ENCODE data around the gene ABHD8. TPM values are rescaled to one million over a fixed set of nuclear protein-coding genes. Genes with fewer than 3 reads are reported as not detected.

The ABHD8 gene
- total RNA-seq, 4 donors from 2014 or later: 2.1 to 14.1 (median 5.6) TPM

- DNase-seq: no peak
- no peaks in the 10 kb centered on the region for H3K9me3 ChIP-seq
- no peaks in the 10 kb centered on the region for H3K27me3 ChIP-seq
- H3K27ac ChIP-seq: no peak overlapping the region
- H3K36me3 ChIP-seq: no peaks in the 10 kb centered on the region
- no peak overlapping the region for H3K4me3 ChIP-seq
- H3K4me1 ChIP-seq: no peaks in the 10 kb centered on the region
- TF ChIP-seq CTCF (IDR thresholded peaks at IDR 0.05) (no peak), POLR2A (IDR thresholded peaks at IDR 0.05) (no peak)
Measured at GRCh38 chr19:17262557-17262956, 40.7 kb downstream of the ABHD8 start.

- Histone ChIP-seq H3K4me3 (no peak overlapping the region), H3K27ac (no peak overlapping the region), H3K36me3 (no peaks in the 10 kb centered on the region), H3K27me3 (no peaks in the 10 kb centered on the region), H3K4me1 (no peaks in the 10 kb centered on the region), H3K9me3 (no peaks in the 10 kb centered on the region)
- TF ChIP-seq CTCF (IDR thresholded peaks at IDR 0.05) (peak; percentile 87 to 92 (median 89)), POLR2A (IDR thresholded peaks at IDR 0.05) (no peak)
- peak; percentile 80 to 94 (median 90) for DNase-seq
Measured at GRCh38 chr19:17260842-17261325, 42.3 kb downstream of the ABHD8 start.

- Histone ChIP-seq H3K27ac (no peak overlapping the region), H3K27me3 (no peaks in the 10 kb centered on the region), H3K4me1 (no peaks in the 10 kb centered on the region), H3K36me3 (no peaks in the 10 kb centered on the region), H3K9me3 (no peaks in the 10 kb centered on the region), H3K4me3 (no peak overlapping the region)
- DNase-seq: no peak
- TF ChIP-seq CTCF (IDR thresholded peaks at IDR 0.05) (no peak), POLR2A (IDR thresholded peaks at IDR 0.05) (no peak)
Measured at GRCh38 chr19:17259934-17260333, 43.3 kb downstream of the ABHD8 start.

- no peaks in the 10 kb centered on the region for H3K36me3 ChIP-seq
- no peak overlapping the region for H3K4me3 ChIP-seq
- no peaks in the 10 kb centered on the region for H3K27me3 ChIP-seq
- no peak for TF ChIP-seq POLR2A (IDR thresholded peaks at IDR 0.05)
- TF ChIP-seq CTCF (IDR thresholded peaks at IDR 0.05): no peak
- no peaks in the 10 kb centered on the region for H3K9me3 ChIP-seq
- H3K4me1 ChIP-seq: no peaks in the 10 kb centered on the region
- DNase-seq: no peak
- no peak overlapping the region for H3K27ac ChIP-seq
Measured at GRCh38 chr19:17259118-17259780, 44.0 kb downstream of the ABHD8 start.

GRCh38 chr19:17256130-17256529, 47.1 kb downstream of the ABHD8 start:
- no peak for DNase-seq
- no peak overlapping the region for H3K27ac ChIP-seq
- H3K9me3 ChIP-seq: no peaks in the 10 kb centered on the region
- TF ChIP-seq POLR2A (IDR thresholded peaks at IDR 0.05) (no peak), CTCF (IDR thresholded peaks at IDR 0.05) (no peak)
- no peaks in the 10 kb centered on the region for H3K4me1 ChIP-seq
- H3K4me3 ChIP-seq: no peak overlapping the region
- H3K27me3 ChIP-seq: no peaks in the 10 kb centered on the region
- H3K36me3 ChIP-seq: no peaks in the 10 kb centered on the region

Data from Peyer's patch (tissue), 4 donors.